HG03139 (cell line): ENCODE results near the gene ATXN1.

Source experiments
- ATAC-seq: cut with Tn5 transposase; IDR thresholded peaks from one replicate; pipeline ENCODE4 v1.9.1; 2021; ENCODE audit not compliant: unreplicated experiment

The ATXN1 gene

GRCh38 chr6:16591396-16592222 is 169.7 kb downstream of the ATXN1 start:
- peak; percentile 73 for ATAC-seq

DNA sequence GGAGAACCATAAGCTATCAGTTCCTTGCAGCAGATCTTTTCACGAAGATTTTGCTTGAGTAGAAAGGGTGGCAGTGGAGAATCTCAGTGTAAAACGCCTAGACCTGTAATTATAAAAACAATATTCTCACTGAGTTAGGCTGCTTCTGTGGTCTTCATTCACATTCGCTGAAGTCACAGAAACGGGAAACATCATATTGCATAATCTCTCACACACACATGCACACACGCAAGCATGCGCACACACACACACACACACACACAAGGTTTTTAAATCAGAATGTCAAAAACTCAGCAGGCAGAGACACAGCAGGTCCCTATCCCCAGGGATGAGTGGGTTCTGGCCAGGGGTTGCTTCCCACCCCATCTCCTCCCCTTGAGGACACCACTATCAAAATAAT is 175.5 kb downstream of the ATXN1 start:
- ATAC-seq = no peak

GRCh38 chr6:16583144-16583762 is 178.0 kb downstream of the ATXN1 start:
- no peak for ATAC-seq

GRCh38 chr6:16582446-16583143 is 178.7 kb downstream of the ATXN1 start:
- ATAC-seq = peak; percentile 54

- ATAC-seq = no peak
Measured at GRCh38 chr6:16578695-16579285, 182.5 kb downstream of the ATXN1 start.

DNA sequence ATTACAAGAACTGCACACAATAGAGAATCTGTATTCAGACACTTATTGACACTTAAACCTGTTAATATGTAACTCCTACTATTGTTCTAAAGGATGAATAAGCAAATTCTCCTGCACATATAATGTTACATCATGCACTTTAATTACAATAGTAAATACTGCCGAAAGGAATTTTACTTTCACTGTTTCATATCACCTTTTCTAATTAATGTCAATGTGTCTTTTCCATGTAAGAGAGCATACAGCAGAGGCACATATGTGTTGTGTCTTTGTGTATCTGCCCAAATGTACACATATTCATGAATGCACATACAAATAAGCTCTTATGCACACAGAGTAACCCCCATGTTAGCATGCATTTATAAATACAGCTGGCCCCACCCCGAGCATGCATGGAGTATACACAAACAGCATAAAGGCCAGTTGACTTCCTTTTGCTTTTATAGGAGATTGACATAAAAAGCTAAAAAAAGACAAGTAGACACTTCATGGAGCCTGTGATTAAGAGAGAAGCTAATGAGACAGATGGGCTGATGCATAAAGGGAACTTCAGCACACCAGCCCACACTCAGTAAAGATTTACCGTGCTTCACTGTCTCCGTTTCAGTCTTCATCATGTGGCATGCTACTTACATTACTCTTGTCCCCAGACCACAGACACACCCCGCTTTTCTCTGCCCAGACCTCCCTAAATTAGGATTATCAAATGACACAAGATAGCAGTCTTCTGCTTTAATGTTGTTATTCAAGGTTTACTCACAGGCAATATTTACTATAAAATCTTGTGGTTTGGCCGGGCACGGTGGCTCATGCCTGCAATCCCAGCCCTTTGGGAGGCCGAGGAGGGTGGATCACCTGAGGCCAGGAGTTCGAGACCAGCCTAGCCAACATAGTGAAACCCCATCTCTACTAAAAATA is 184.6 kb downstream of the ATXN1 start:
- ATAC-seq = peak; percentile 87

DNA sequence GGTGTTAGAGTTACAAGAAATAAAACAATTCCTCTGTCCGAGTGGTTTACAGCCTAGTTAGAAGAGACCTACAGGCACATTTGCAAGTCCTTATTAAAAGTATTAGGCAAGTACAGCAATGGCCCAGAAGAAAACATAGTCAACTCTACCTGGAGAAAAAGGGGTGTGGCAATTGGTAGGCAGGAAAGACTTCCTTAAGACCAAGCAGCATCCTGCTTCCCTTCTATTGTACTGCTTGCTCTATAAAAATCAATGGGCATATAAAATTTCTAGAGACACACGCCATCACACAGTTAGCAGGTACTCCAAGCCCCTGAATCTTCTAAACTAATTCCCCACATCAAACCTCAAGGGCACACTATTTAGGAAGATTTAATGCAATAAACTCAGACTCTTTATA is 185.6 kb downstream of the ATXN1 start:
- ATAC-seq = no peak

- ATAC-seq = no peak
Measured at GRCh38 chr6:16572943-16573342, 188.3 kb downstream of the ATXN1 start.

DNA sequence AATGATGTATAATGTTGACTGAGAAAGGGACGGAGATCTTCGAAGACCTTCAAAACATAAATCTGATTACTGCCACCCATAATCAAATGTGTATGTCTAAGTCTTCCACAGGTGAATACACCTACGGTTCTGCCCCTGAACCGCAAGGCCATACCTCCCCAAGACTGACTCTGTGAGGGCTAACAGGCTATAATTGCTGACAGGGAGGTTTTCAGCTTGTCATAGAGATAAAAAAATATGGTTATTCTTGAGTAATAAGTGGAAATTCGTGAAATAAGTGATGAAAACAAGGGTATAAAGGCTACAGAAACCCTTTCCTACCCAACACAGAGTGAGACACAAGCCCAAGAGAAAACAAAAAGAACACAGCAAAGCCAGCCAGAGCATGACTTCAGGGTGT is 188.9 kb downstream of the ATXN1 start:
- ATAC-seq = no peak

GRCh38 chr6:16570946-16571345 is 190.3 kb downstream of the ATXN1 start:
- ATAC-seq = no peak

DNA sequence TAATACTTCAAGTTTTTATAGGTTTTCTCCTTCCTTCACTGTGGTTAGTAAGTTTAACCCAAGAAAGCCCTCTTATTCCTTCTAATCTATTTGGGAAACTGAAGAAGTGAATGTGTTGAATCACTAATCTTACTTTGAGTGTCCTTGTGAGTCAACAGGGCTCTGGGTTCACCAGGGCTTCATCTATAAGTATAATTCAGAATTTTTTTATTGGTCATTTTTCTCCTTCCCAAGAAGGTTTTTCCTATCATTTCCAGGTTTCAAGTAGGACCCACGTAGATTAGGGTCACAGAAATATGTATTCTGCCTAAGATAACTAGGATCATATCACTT is 191.1 kb downstream of the ATXN1 start:
- no peak for ATAC-seq

- ATAC-seq = no peak
Measured at GRCh38 chr6:16568128-16568527, 193.1 kb downstream of the ATXN1 start.

GRCh38 chr6:16567071-16567470 is 194.2 kb downstream of the ATXN1 start:
- no peak for ATAC-seq

- ATAC-seq = no peak
Measured at GRCh38 chr6:16564436-16564835, 196.8 kb downstream of the ATXN1 start.

DNA sequence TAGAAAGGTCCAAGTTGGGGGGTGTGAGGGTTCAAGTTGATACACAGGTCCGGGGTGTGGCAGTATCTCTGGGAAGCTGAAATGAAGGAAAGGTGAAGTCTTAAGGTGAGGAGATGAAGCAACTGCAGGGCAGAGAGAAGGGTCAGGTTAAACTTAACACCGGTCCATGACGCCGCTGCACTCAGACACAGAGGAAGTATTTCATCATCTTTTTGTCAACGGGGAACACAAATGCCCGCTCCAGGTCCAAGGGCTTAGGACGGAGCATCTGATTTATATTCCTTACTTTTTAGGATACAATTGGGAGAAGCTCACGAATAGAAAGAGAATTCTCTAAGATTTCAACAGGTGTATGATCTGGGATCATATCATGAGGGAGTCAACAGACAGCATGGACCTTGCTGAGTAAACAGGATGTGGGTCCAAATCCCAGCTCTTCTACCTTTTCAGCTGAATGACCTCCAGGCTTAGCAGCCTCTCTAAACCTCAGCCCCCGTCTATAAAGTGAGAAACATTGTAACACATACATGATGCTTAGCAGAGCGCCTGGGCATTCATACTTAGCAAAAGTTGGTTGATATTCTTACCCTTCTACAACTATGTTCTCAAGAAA is 197.5 kb downstream of the ATXN1 start:
- ATAC-seq = no peak

DNA sequence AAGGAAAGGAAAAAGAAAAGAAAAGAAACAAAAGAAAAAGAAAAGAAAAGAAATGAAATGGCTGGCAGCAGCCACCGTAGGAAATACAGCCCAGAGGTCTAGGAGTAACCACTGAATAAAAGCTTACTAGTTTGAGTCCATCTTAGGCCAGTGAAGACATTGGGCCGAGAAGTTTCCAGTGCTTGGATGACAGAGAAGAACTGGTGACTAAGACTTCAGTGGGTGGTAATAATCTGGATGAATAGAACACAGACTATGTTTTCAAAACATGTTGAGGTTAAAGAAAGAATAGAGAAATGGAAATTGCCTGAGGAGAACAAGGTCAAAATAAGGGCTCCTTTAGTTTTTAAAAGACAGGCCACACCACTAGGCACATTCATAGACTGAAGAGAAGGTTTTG is 198.8 kb downstream of the ATXN1 start:
- no peak for ATAC-seq

DNA sequence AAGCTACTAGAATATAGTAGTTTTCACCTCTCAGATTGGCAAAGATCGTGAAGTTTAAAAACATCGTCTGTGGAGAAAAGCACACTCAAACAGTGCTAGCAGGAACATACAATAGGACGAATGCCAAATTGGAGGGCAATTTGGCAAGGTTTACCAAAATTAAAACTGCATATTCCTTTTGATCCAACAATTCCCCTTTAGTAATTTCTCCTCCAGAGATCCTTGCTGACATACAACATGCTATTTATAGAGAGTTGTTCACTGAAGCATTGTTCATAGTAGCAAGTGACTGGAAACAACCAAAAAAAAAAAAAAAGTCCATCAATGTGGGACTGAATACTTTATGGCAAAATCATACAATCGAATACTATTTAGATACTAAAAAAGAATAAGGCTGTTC is 202.2 kb downstream of the ATXN1 start:
- ATAC-seq = no peak

DNA sequence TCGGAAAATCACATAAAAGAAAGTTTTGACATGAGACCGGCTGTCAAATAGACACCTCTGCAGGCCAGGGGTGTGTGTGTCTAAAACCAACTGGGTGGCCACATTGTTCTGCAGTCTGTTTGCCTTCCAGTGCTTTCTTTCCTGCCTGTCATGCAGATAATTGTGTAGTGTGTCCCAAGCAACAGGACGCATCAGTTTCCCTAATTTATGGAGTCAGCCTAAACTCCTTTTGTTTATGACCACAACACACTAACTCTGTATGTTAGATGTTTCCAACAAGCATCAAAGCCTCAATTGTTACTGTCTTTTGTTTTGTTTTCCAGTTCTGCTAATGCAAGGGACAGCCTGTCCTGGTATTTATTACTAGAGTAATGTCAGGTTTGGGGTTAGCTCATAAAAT is 205.7 kb downstream of the ATXN1 start:
- ATAC-seq = no peak

DNA sequence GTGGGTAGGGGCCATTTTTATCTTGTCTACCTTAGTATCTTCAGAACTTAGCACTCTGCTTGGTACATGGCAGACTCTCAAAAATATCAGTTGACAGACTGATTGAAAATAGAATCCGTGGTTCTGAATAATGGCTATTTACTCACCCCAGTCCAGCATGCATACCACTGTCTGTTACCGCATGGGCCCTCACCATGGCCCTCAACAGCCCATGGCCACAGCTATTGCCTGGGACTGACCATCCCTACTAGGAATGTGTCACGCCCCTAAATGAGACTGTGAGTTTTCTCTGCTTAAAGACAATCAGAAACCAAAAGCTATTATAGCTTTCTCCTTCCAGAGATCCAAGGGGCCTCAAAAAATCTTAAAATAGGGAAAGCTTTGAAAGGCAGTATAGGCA is 207.7 kb downstream of the ATXN1 start:
- no peak for ATAC-seq

DNA sequence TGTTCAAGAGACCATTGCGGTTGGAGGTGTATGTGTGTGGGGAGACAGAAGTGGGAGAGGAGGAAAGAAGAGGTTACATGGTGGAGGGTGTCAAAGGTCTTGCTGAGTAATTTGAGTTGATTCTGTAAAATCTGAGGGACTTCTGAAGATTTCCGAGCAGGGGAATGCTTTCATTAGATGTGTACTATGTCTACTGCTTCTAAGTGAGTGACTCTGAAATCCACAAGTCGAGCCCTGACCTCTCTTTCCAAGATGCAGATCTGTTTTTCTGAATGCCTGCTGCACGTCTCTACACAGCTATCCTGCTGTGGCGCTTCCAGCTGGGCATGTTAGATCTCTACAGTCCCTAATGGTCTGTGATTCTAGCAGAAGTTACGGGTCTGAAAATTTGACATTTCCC is 209.8 kb downstream of the ATXN1 start:
- no peak for ATAC-seq
